OCI-LY7 (cell line): ENCODE measurements around the gene GPR55.

Source experiments
- CTCF ChIP-seq: fragments of 200-600 bp; sonication (generic); conservative IDR thresholded peaks from 2 replicates; pipeline ENCODE4 v1.5.1; 2014; ENCODE audit warnings: mild to moderate bottlenecking, antibody characterized with exemption, low read length, moderate library complexity, mixed read lengths
- EZH2phosphoT487 ChIP-seq: fragments of 200-600 bp; sonication (generic); IDR thresholded peaks from 2 replicates; pipeline ENCODE4 v1.6.1; 2018; ENCODE audit warnings: low read depth, borderline replicate concordance, mild to moderate bottlenecking, mixed run types, antibody characterized with exemption, low read length, moderate library complexity, mixed read lengths

- TF ChIP-seq CTCF (no peak), EZH2phosphoT487 (no peak)
These were observed 45.2 kb downstream of the GPR55 start for GRCh38 chr2:230879891-230880290.
